ENCODE measurements around the gene FANK1. TPM values are rescaled to one million over a fixed set of nuclear protein-coding genes. Genes with fewer than 3 reads are reported as not detected.
"Not testable (repeated sequence)": the region's sequence is repeated elsewhere in the genome, so short reads cannot be mapped to it uniquely, and the experiment has no call there.

FANK1 gene
- total and polyA plus RNA-seq, 3 donors from 2014 or later: 41.1 to 143 (median 60.9) TPM

- intact Hi-C loops (cut with DNase I; ENCODE audit: low total_unique reads): no loop called here
- Histone ChIP-seq H3K4me3 (no peak overlapping the region), H3K27ac (no peak overlapping the region), H3K9me3 (no peaks in the 10 kb centered on the region), H3K36me3 (ENCODE audit: low read depth, missing control alignments) (no peaks in the 10 kb centered on the region), H3K4me1 (no peaks in the 10 kb centered on the region), H3K27me3 (no peaks in the 10 kb centered on the region)
- TF ChIP-seq CTCF (IDR thresholded peaks at IDR 0.05) (no peak), POLR2A (IDR thresholded peaks at IDR 0.05) (no peak)
- DNase-seq: no peak
- 70% methylated on average over 4 of the region's 4 CpGs for WGBS, 2 donors
Measured at GRCh38 chr10:126042354-126042753, 146.0 kb downstream of the FANK1 start.

GRCh38 chr10:126042906-126043305, 146.5 kb downstream of the FANK1 start:
- intact Hi-C loops (cut with DNase I; ENCODE audit: low total_unique reads): no loop called here
- Histone ChIP-seq H3K4me1 (no peaks in the 10 kb centered on the region), H3K4me3 (no peak overlapping the region), H3K9me3 (no peaks in the 10 kb centered on the region), H3K27me3 (no peaks in the 10 kb centered on the region), H3K36me3 (ENCODE audit: low read depth, missing control alignments) (no peaks in the 10 kb centered on the region), H3K27ac (no peak overlapping the region)
- TF ChIP-seq CTCF (IDR thresholded peaks at IDR 0.05): no peak
- no peak for TF ChIP-seq POLR2A (IDR thresholded peaks at IDR 0.05)
- 86 to 96% methylated on average over 9 to 10 of the region's 10 CpGs for WGBS, 2 donors
- no peak for DNase-seq

- no peak for DNase-seq
- TF ChIP-seq CTCF (IDR thresholded peaks at IDR 0.05) (no peak), POLR2A (IDR thresholded peaks at IDR 0.05) (no peak)
- H3K9me3 ChIP-seq: no peaks in the 10 kb centered on the region
- H3K36me3 ChIP-seq (ENCODE audit: low read depth, missing control alignments): no peaks in the 10 kb centered on the region
- intact Hi-C loops (cut with DNase I; ENCODE audit: low total_unique reads): no loop called here
- no peak overlapping the region for H3K4me3 ChIP-seq
- WGBS, 2 donors: 85 to 94% methylated on average over 9 to 10 of the region's 10 CpGs
- no peak overlapping the region for H3K27ac ChIP-seq
- H3K4me1 ChIP-seq: no peaks in the 10 kb centered on the region
- H3K27me3 ChIP-seq: no peaks in the 10 kb centered on the region
Measured at GRCh38 chr10:126043389-126043788, 147.0 kb downstream of the FANK1 start.

- 62 to 80% methylated on average over 3 of the region's 3 CpGs for WGBS, 2 donors
- H3K27ac ChIP-seq: no peak overlapping the region
- no peak for DNase-seq
- TF ChIP-seq CTCF (IDR thresholded peaks at IDR 0.05) (no peak), POLR2A (IDR thresholded peaks at IDR 0.05) (no peak)
- H3K36me3 ChIP-seq (ENCODE audit: low read depth, missing control alignments): no peaks in the 10 kb centered on the region
- intact Hi-C loops (cut with DNase I; ENCODE audit: low total_unique reads): no loop called here
- H3K9me3 ChIP-seq: no peaks in the 10 kb centered on the region
- no peaks in the 10 kb centered on the region for H3K27me3 ChIP-seq
- no peak overlapping the region for H3K4me3 ChIP-seq
- H3K4me1 ChIP-seq: no peaks in the 10 kb centered on the region
Measured at GRCh38 chr10:126045861-126046260, 149.5 kb downstream of the FANK1 start.

- TF ChIP-seq CTCF (IDR thresholded peaks at IDR 0.05): no peak
- no peak for TF ChIP-seq POLR2A (IDR thresholded peaks at IDR 0.05)
- H3K27ac ChIP-seq: no peak overlapping the region
- intact Hi-C loops (cut with DNase I; ENCODE audit: low total_unique reads): no loop called here
- no peak overlapping the region for H3K4me3 ChIP-seq
- H3K36me3 ChIP-seq (ENCODE audit: low read depth, missing control alignments): no peaks in the 10 kb centered on the region
- no peak for DNase-seq
- no peaks in the 10 kb centered on the region for H3K27me3 ChIP-seq
- no peaks in the 10 kb centered on the region for H3K9me3 ChIP-seq
- 80 to 87% methylated on average over 5 of the region's 5 CpGs for WGBS, 2 donors
- no peaks in the 10 kb centered on the region for H3K4me1 ChIP-seq
Measured at GRCh38 chr10:126046831-126047230, 150.5 kb downstream of the FANK1 start.

- H3K36me3 ChIP-seq (ENCODE audit: low read depth, missing control alignments); intact Hi-C loops (cut with DNase I; ENCODE audit: low total_unique reads); H3K27ac ChIP-seq; DNase-seq; H3K4me1 ChIP-seq; H3K9me3 ChIP-seq; H3K4me3 ChIP-seq; H3K27me3 ChIP-seq: not testable (repeated sequence)
- 87 to 89% methylated on average over 1 of the region's 1 CpG for WGBS, 2 donors
Measured at GRCh38 chr10:126047749-126048148, 151.4 kb downstream of the FANK1 start.
